T-helper 2 cell treated with Interferon-gamma antibody and Interleukin-4, amounts not matched to agents 5 μg/mL and 100 μg/mL, for 36 hours (primary cell): ENCODE results near the gene USP21.

Source experiments
- DNase-seq: peaks from one replicate; pipeline ENCODE4 v3.0.0; 2021; ENCODE audit warnings: low spot score
- H3K27ac Mint-ChIP-seq: one replicate; pipeline ENCODE4 v1.8.0; 2021; ENCODE audit warnings: mild to moderate bottlenecking, mixed read lengths
- H3K27me3 Mint-ChIP-seq: one replicate; pipeline ENCODE4 v1.8.0; 2021; ENCODE audit warnings: low read depth, mixed read lengths
- H3K36me3 Mint-ChIP-seq: one replicate; pipeline ENCODE4 v1.8.0; 2021; ENCODE audit warnings: low read depth, mixed read lengths
- H3K4me1 Mint-ChIP-seq: one replicate; pipeline ENCODE4 v1.8.0; 2021; ENCODE audit warnings: low read depth, mixed read lengths
- H3K4me3 Mint-ChIP-seq: one replicate; pipeline ENCODE4 v1.8.0; 2022; ENCODE audit warnings: mild to moderate bottlenecking, moderate library complexity, mixed read lengths
- H3K9me3 Mint-ChIP-seq: one replicate; pipeline ENCODE4 v1.8.0; 2021; ENCODE audit warnings: mixed read lengths

USP21 gene

GRCh38 chr1:161128591-161129420 lies 30.5 kb upstream of the USP21 start:
- Mint-ChIP-seq H3K4me1 (peaks cover 44% of the 10 kb centered on the region), H3K9me3 (no peaks in the 10 kb centered on the region), H3K4me3 (no peak overlapping the region), H3K36me3 (peaks cover 39% of the 10 kb centered on the region), H3K27ac (no peak overlapping the region), H3K27me3 (no peaks in the 10 kb centered on the region)
- DNase-seq: no peak

DNA sequence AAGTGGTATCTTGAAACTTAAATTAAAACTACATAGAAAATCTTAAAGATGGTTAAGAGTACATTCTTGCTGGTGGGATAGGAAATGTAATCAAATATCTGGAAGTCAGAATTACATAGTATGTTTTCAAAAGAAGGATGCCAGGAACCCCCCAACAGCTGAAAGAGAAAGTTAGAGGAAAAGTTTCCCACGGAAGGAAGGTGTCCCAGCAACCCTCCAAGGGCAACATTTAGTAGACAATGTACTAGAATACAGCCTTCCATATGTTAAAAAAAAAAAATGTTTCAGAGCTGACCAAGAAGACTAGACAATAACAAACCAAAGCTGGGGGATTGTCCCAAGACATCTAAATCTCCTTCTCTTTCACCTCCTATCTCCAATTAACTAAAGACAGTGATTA lies 29.0 kb upstream of the USP21 start:
- Mint-ChIP-seq H3K27me3 (no peaks in the 10 kb centered on the region), H3K36me3 (peaks cover 34% of the 10 kb centered on the region), H3K4me3 (no peak overlapping the region), H3K9me3 (no peaks in the 10 kb centered on the region), H3K27ac (no peak overlapping the region), H3K4me1 (peaks cover 45% of the 10 kb centered on the region)
- no peak for DNase-seq

DNA sequence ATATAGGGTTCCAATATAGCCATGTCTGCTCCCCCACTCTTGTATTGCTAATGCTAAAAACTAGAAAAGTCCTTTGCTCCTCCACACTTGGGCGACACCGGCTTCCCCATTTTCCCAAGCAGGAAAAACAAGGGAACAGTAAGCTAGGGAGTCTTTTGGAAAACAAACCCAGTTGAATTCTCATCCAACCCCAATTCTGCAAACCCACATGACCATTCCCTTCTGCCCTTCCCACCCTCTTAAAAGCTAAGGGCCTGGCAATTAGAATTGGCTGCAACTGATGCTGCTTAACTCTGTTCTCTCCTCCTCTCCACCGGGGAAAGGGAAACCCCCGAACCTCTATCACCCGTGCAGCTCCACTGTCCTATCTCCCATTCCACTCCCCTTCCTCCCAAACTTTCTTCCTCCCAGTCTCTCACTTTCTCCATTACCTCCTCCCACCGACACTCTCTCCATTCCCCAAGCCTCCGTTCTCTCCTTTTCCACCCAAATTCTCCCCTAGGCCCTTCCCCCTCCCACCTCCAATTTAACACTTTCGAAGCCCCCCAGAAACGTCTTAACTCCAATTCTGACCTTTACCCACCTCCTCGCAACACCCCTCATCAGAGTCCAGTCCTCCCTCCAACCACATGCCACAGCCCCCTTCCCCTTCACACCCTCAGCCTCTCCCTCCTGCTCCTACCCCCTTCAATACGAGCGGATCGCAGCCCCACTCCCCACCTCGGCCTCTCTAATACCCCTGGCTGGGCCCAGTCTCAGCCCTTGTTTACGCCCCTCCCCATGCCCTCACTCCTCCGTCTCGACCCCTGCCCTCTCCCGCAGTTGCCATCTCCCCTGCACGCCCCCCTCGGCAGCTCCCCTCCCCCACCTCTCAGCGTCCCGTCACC lies 27.5 kb upstream of the USP21 start:
- DNase-seq: no peak
- H3K27ac Mint-ChIP-seq: no peak overlapping the region
- H3K4me1 Mint-ChIP-seq: peaks cover 39% of the 10 kb centered on the region
- peaks cover 25% of the 10 kb centered on the region for H3K36me3 Mint-ChIP-seq
- H3K27me3 Mint-ChIP-seq: no peaks in the 10 kb centered on the region
- H3K4me3 Mint-ChIP-seq: no peak overlapping the region
- no peaks in the 10 kb centered on the region for H3K9me3 Mint-ChIP-seq

GRCh38 chr1:161132410-161133219 lies 26.7 kb upstream of the USP21 start, which contains the start of gene DEDD:
TSS of gene DEDD (minus strand) at chr1:161132667. CDS start at chr1:161124462, 8,205 bp downstream.
- Mint-ChIP-seq H3K9me3 (no peaks in the 10 kb centered on the region), H3K4me3 (no peak within 1 kb of the TSS), H3K36me3 (peaks cover 20% of the 10 kb centered on the region), H3K4me1 (peaks cover 36% of the 10 kb centered on the region), H3K27ac (no peak within 1 kb of the TSS), H3K27me3 (no peaks in the 10 kb centered on the region)
- peak; percentile 94 for DNase-seq

GRCh38 chr1:161133220-161133740 lies 26.0 kb upstream of the USP21 start:
- no peak for DNase-seq
- Mint-ChIP-seq H3K4me3 (no peak overlapping the region), H3K36me3 (peaks cover 14% of the 10 kb centered on the region), H3K9me3 (no peaks in the 10 kb centered on the region), H3K4me1 (peaks cover 30% of the 10 kb centered on the region), H3K27ac (no peak overlapping the region), H3K27me3 (no peaks in the 10 kb centered on the region)

- Mint-ChIP-seq H3K4me3 (no peak overlapping the region), H3K9me3 (no peaks in the 10 kb centered on the region), H3K27ac (no peak overlapping the region), H3K36me3 (no peaks in the 10 kb centered on the region), H3K27me3 (no peaks in the 10 kb centered on the region), H3K4me1 (peaks cover 2% of the 10 kb centered on the region)
- DNase-seq: no peak
Measured at GRCh38 chr1:161137881-161138280, 21.4 kb upstream of the USP21 start.

DNA sequence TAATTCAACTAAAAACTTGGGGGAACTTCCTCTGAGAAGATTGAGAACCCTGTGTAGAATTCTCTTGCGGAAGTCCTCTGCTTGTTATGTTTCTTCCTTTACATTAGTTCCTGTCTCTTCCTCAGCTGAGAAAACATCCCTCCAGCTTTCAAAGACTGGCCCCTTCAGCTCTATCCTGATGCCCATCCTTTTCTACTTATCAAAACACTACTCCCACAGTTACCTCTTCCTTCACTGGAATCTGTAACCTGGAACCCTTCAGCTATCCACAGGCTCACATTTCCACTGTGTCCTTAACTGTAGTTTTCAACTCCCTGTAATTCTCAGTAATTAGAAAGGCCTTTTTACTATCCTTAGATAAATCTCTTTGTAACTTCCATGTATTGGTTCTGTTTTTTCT lies 20.9 kb upstream of the USP21 start:
- H3K27me3 Mint-ChIP-seq: no peaks in the 10 kb centered on the region
- no peak overlapping the region for H3K27ac Mint-ChIP-seq
- H3K36me3 Mint-ChIP-seq: no peaks in the 10 kb centered on the region
- no peaks in the 10 kb centered on the region for H3K9me3 Mint-ChIP-seq
- peaks cover 2% of the 10 kb centered on the region for H3K4me1 Mint-ChIP-seq
- H3K4me3 Mint-ChIP-seq: no peak overlapping the region
- no peak for DNase-seq

DNA sequence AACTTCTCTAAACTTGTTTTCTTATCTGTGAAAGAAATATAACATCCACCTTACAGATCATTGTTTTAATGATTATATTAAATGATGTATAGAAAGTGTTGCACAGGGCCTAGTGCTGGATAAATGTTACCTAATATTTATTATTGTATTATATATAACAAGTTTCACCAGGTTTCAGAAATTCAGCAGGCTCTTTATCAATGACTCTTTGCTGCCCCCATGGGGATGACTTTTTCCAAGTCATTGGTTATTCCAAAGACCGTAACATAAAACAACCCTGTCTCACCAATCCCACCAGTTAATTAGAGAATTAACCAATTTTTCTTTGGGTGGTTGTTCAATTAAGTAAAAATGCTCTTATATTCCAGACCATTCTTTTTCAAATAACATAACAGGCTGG lies 19.5 kb upstream of the USP21 start:
- no peak overlapping the region for H3K4me3 Mint-ChIP-seq
- H3K27ac Mint-ChIP-seq: no peak overlapping the region
- H3K27me3 Mint-ChIP-seq: no peaks in the 10 kb centered on the region
- H3K36me3 Mint-ChIP-seq: no peaks in the 10 kb centered on the region
- H3K9me3 Mint-ChIP-seq: no peaks in the 10 kb centered on the region
- H3K4me1 Mint-ChIP-seq: peaks cover 2% of the 10 kb centered on the region
- no peak for DNase-seq

- H3K9me3 Mint-ChIP-seq: no peaks in the 10 kb centered on the region
- H3K4me1 Mint-ChIP-seq: no peaks in the 10 kb centered on the region
- H3K4me3 Mint-ChIP-seq: no peak overlapping the region
- no peak for DNase-seq
- no peaks in the 10 kb centered on the region for H3K36me3 Mint-ChIP-seq
- no peak overlapping the region for H3K27ac Mint-ChIP-seq
- H3K27me3 Mint-ChIP-seq: no peaks in the 10 kb centered on the region
Measured at GRCh38 chr1:161140755-161141400, 18.4 kb upstream of the USP21 start.

GRCh38 chr1:161145832-161146231 lies 13.5 kb upstream of the USP21 start:
- H3K4me3 Mint-ChIP-seq: no peak overlapping the region
- no peak for DNase-seq

GRCh38 chr1:161153176-161153575 lies 6.1 kb upstream of the USP21 start:
- H3K27ac Mint-ChIP-seq: peak overlapping the region; percentile 100

More at GRCh38 chr1:161145832-161146231, 13.5 kb upstream of the USP21 start:
- H3K9me3 Mint-ChIP-seq: no peaks in the 10 kb centered on the region
- H3K4me1 Mint-ChIP-seq: no peaks in the 10 kb centered on the region
- no peaks in the 10 kb centered on the region for H3K27me3 Mint-ChIP-seq
- no peak overlapping the region for H3K27ac Mint-ChIP-seq
- no peaks in the 10 kb centered on the region for H3K36me3 Mint-ChIP-seq

GRCh38 chr1:161153682-161154337 lies 5.5 kb upstream of the USP21 start, which contains the start of gene UFC1:
TSS of gene UFC1 (plus strand) at chr1:161153978. CDS start at chr1:161153998, 20 bp downstream.
- H3K27ac Mint-ChIP-seq: peak within 1 kb of the TSS; percentile 100
- H3K27me3 Mint-ChIP-seq: no peaks in the 10 kb centered on the region
- peak; percentile 79 for DNase-seq
- no peaks in the 10 kb centered on the region for H3K9me3 Mint-ChIP-seq
- peak within 1 kb of the TSS; percentile 98 for H3K4me3 Mint-ChIP-seq
- peaks cover 21% of the 10 kb centered on the region for H3K4me1 Mint-ChIP-seq
- peaks cover 25% of the 10 kb centered on the region for H3K36me3 Mint-ChIP-seq

More at GRCh38 chr1:161153176-161153575, 6.1 kb upstream of the USP21 start:
- Mint-ChIP-seq H3K27me3 (no peaks in the 10 kb centered on the region), H3K4me3 (peak overlapping the region; percentile 98), H3K4me1 (peaks cover 16% of the 10 kb centered on the region), H3K9me3 (no peaks in the 10 kb centered on the region), H3K36me3 (peaks cover 20% of the 10 kb centered on the region)
- no peak for DNase-seq
